ENCODE measurements around the gene KDR.

- TF ChIP-seq CTCF (IDR thresholded peaks at IDR 0.05) (no peak), POLR2A (IDR thresholded peaks at IDR 0.05) (no peak), POLR2AphosphoS5 (IDR thresholded peaks at IDR 0.05) (no peak), EP300 (IDR thresholded peaks at IDR 0.05) (no peak)
These were observed 896 bp downstream of the KDR start for GRCh38 chr4:55124322-55125076.

All from gastroesophageal sphincter (tissue), 3 donors.